Embryonic facial prominence (tissue), 1 donor: ENCODE measurements around the gene SCARF1.

Experiments
- DNase-seq: peaks from one replicate; pipeline ENCODE4 v3.0.0-alpha.2; 2016; ENCODE audit errors: extremely low spot score

Gene SCARF1

GRCh38 chr17:1629504-1630310 is 15.8 kb downstream of the SCARF1 start:
- no peak for DNase-seq

- peak; percentile 81 for DNase-seq
Measured at GRCh38 chr17:1628856-1629503, 16.6 kb downstream of the SCARF1 start.

- peak; percentile 70 for DNase-seq
Measured at GRCh38 chr17:1627982-1628855, 17.3 kb downstream of the SCARF1 start, which contains the start of gene SLC43A2. Gene SLC43A2 (minus strand): TSS chr17:1628834. CDS start chr17:1627874, 960 bp downstream.

- no peak for DNase-seq
Measured at GRCh38 chr17:1627182-1627981, 18.1 kb downstream of the SCARF1 start.

- no peak for DNase-seq
Measured at GRCh38 chr17:1626333-1626732, 19.2 kb downstream of the SCARF1 start.

GRCh38 chr17:1625581-1625980 is 20.0 kb downstream of the SCARF1 start:
- no peak for DNase-seq

GRCh38 chr17:1625053-1625452 is 20.5 kb downstream of the SCARF1 start:
- DNase-seq: no peak

GRCh38 chr17:1624650-1625049 is 20.9 kb downstream of the SCARF1 start:
- DNase-seq: no peak

GRCh38 chr17:1623057-1623630 is 22.4 kb downstream of the SCARF1 start:
- no peak for DNase-seq

GRCh38 chr17:1621273-1621954 is 24.1 kb downstream of the SCARF1 start:
- no peak for DNase-seq

- no peak for DNase-seq
Measured at GRCh38 chr17:1620486-1620885, 25.0 kb downstream of the SCARF1 start.

GRCh38 chr17:1617620-1618174 is 27.8 kb downstream of the SCARF1 start:
- no peak for DNase-seq

- DNase-seq: no peak
Measured at GRCh38 chr17:1616101-1616500, 29.4 kb downstream of the SCARF1 start.

- no peak for DNase-seq
Measured at GRCh38 chr17:1612400-1612799, 33.1 kb downstream of the SCARF1 start.

- DNase-seq: no peak
Measured at GRCh38 chr17:1611715-1612114, 33.8 kb downstream of the SCARF1 start.

GRCh38 chr17:1608676-1609075 is 36.9 kb downstream of the SCARF1 start:
- DNase-seq: no peak

- DNase-seq: no peak
Measured at GRCh38 chr17:1607971-1608320, 37.6 kb downstream of the SCARF1 start.

- DNase-seq: no peak
Measured at GRCh38 chr17:1606352-1606985, 39.1 kb downstream of the SCARF1 start.

GRCh38 chr17:1605681-1606351 is 39.7 kb downstream of the SCARF1 start:
- no peak for DNase-seq
